ENCODE measurements around the gene APLP2. TPM values are rescaled to one million over a fixed set of nuclear protein-coding genes. Genes with fewer than 3 reads are reported as not detected.

The APLP2 gene
- total RNA-seq, 1 experiment from 2014 or later, result 2,076 TPM

DNA sequence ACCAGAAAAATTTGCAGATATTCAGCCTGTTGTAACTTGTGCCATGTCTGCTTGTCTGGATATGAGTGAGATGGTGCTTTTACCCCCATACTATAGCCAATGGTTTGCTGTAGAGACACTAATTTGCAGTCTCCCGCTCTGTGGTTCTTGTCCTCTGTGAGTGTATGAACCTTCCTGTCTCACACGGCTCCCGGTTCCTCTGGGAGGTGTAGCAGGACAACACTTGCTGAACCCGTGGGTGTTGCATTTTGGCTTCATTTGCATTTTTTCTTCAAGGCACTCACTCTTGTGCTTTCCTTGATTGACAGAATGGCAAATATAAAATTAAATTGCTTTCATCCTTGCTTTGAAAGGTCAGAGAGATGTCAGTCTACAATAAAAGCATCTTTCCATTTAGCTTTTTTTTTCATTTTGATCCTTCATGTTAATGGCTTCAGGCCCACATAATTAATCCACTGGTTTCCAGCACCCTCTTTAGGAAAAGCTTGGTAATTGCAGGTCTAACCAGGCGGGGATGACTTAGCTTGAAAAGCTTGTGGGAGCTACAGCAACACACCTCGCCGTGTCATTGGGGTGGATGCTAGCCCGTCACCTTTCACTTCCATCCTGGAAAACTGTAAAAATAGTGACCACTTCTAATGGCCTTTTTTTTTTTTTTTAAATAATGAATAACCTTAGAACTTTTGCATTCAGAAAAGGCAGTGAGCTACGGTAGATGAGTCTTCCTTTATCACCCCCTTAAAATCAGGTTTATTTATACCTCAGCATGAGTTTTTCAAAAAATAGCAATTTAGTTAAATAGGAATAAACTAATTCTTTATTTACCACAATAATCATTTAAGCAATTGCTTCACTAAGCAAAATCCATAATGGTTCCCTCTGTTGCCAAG, 62.5 kb downstream of the APLP2 start:
- ChIA-PET POLR2A (interaction anchor here (0.6 to 1.1 kb wide), 8 partner anchors 14 to 211 kb away, joined by 3 to 9 read pairs (median 4); partner anchors contain the start of gene PRDM10), CTCF (interaction anchor here (0.5 to 5.2 kb wide), 52 partner anchors 8 to 365 kb away, joined by 3 to 73 read pairs (median 6); partner anchors contain the start of genes APLP2, NFRKB and PRDM10)
- DNase-seq, result peak; percentile 75 to 85
- Histone ChIP-seq H3K9me3 (no peaks in the 10 kb centered on the region), H3K36me3 (ENCODE audit: control insufficient read depth, insufficient read depth, low read length) (peaks cover 14% of the 10 kb centered on the region), H3K4me3 (ENCODE audit: low read depth, low read length) (no peak overlapping the region), H3K4me1 (peaks cover 18% of the 10 kb centered on the region), H3K27me3 (replicated peaks; ENCODE audit: control insufficient read depth, insufficient read depth, low read length) (no peaks in the 10 kb centered on the region)
- Mint-ChIP-seq H3K27ac (ENCODE audit: unreplicated experiment) (peak overlapping the region; percentile 45), H3K4me1 (ENCODE audit: low read depth, unreplicated experiment) (peaks cover 25% of the 10 kb centered on the region), H3K27me3 (ENCODE audit: insufficient read depth, unreplicated experiment) (no peaks in the 10 kb centered on the region), H3K36me3 (ENCODE audit: insufficient read depth, unreplicated experiment) (peaks cover 99% of the 10 kb centered on the region), H3K4me3 (ENCODE audit: unreplicated experiment) (no peak overlapping the region), H3K9me3 (ENCODE audit: unreplicated experiment) (no peaks in the 10 kb centered on the region)
- TF ChIP-seq, protein P1, sequence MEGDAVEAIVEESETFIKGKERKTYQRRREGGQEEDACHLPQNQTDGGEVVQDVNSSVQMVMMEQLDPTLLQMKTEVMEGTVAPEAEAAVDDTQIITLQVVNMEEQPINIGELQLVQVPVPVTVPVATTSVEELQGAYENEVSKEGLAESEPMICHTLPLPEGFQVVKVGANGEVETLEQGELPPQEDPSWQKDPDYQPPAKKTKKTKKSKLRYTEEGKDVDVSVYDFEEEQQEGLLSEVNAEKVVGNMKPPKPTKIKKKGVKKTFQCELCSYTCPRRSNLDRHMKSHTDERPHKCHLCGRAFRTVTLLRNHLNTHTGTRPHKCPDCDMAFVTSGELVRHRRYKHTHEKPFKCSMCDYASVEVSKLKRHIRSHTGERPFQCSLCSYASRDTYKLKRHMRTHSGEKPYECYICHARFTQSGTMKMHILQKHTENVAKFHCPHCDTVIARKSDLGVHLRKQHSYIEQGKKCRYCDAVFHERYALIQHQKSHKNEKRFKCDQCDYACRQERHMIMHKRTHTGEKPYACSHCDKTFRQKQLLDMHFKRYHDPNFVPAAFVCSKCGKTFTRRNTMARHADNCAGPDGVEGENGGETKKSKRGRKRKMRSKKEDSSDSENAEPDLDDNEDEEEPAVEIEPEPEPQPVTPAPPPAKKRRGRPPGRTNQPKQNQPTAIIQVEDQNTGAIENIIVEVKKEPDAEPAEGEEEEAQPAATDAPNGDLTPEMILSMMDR (IDR thresholded peaks at IDR 0.05; ENCODE audit: insufficient read depth in 1 of 2, low read depth in 1 of 2, low read length in 1 of 2, severe bottlenecking in 1 of 2, unreplicated experiment in 1 of 2), result peak; percentile 90 to 95
- intact Hi-C loops (cut with micrococcal nuclease; ENCODE audit: unreplicated experiment), result loop anchor here (1.0 to 5.0 kb wide), 7 partner anchors 14 to 345 kb away; no protein-coding TSS in a partner anchor
- no TSS peak for BruUV-seq (replicated peaks)

DNA sequence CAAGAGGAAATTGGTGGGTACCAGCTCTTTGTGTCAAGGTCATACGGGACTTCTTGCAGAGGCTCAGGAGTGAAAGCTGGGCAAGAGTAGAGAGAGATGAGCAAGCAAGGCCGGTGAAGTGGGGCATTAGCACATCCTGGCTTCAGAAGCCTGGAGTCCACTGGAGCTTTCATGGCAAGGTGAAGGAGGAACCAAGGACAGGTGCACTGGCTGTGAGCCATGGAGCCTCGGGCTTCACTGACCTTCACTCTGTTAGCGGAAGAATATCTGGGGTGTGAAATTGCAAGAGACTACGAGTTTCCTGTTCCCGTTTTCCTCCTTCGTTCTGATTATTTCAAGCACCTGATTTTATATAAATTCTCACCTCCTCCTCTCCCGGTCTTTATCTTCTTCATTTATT, 64.0 kb downstream of the APLP2 start:
- TF ChIP-seq, protein P1 (IDR thresholded peaks at IDR 0.05; ENCODE audit: insufficient read depth in 1 of 2, low read depth in 1 of 2, low read length in 1 of 2, severe bottlenecking in 1 of 2, unreplicated experiment in 1 of 2), result no peak
- H3K4me1 ChIP-seq, result peaks cover 4% of the 10 kb centered on the region; the same call in 1 of the 2 replicates
- Mint-ChIP-seq H3K27me3 (ENCODE audit: insufficient read depth, unreplicated experiment) (no peaks in the 10 kb centered on the region), H3K27ac (ENCODE audit: unreplicated experiment) (peak overlapping the region; percentile 40), H3K9me3 (ENCODE audit: unreplicated experiment) (no peaks in the 10 kb centered on the region), H3K36me3 (ENCODE audit: insufficient read depth, unreplicated experiment) (peaks cover 99% of the 10 kb centered on the region), H3K4me1 (ENCODE audit: low read depth, unreplicated experiment) (peaks cover 19% of the 10 kb centered on the region), H3K4me3 (ENCODE audit: unreplicated experiment) (no peak overlapping the region)
- H3K36me3 ChIP-seq (ENCODE audit: control insufficient read depth, insufficient read depth, low read length), result peaks cover 12% of the 10 kb centered on the region
- no peaks in the 10 kb centered on the region for H3K9me3 ChIP-seq
- ChIA-PET CTCF (interaction anchor here (0.6 to 5.2 kb wide), 4 partner anchors 12 to 209 kb away, joined by 3 to 73 read pairs (median 61); no protein-coding TSS in a partner anchor), POLR2A (interaction anchor here (0.5 kb wide), 1 partner anchor 53 kb away, joined by 8 read pairs; no protein-coding TSS in a partner anchor)
- no peak for DNase-seq
- no peaks in the 10 kb centered on the region for H3K27me3 ChIP-seq (replicated peaks; ENCODE audit: control insufficient read depth, insufficient read depth, low read length)
- no peak overlapping the region for H3K4me3 ChIP-seq (ENCODE audit: low read depth, low read length)
- intact Hi-C loops (cut with micrococcal nuclease; ENCODE audit: unreplicated experiment), result loop anchor here (5.0 kb wide), 1 partner anchor 346 kb away; no protein-coding TSS in a partner anchor
- BruUV-seq (replicated peaks), result no TSS peak

DNA sequence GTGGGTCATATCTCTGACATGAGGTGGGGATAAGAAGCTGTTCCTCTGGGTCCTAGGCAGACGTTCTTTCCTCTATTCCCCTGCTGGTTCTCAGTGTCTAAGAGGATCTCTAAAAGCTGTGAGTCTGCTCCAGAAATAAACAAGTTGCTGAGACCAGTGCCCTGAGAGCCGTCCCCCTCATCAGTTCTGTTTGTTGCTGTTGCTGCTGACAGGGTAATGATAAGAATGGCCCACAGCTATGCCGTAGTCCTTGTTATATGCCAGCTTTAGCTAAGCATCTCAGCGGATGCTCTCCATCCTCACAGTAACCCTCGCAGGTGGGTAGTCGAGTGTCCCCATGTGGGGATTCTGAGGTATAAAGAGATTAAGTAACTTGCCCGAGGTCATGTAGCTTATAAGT, 66.4 kb downstream of the APLP2 start:
- Mint-ChIP-seq H3K4me1 (ENCODE audit: low read depth, unreplicated experiment) (peaks cover 20% of the 10 kb centered on the region), H3K4me3 (ENCODE audit: unreplicated experiment) (no peak overlapping the region), H3K9me3 (ENCODE audit: unreplicated experiment) (no peaks in the 10 kb centered on the region), H3K36me3 (ENCODE audit: insufficient read depth, unreplicated experiment) (peaks cover 100% of the 10 kb centered on the region), H3K27ac (ENCODE audit: unreplicated experiment) (peak overlapping the region; percentile 40), H3K27me3 (ENCODE audit: insufficient read depth, unreplicated experiment) (no peaks in the 10 kb centered on the region)
- CTCF ChIA-PET, result interaction anchor here (2.5 kb wide), 1 partner anchor 10 kb away, joined by 9 read pairs; no protein-coding TSS in a partner anchor
- DNase-seq, result no peak
- Histone ChIP-seq H3K4me1 (no peaks in the 10 kb centered on the region), H3K36me3 (ENCODE audit: control insufficient read depth, insufficient read depth, low read length) (peaks cover 20% of the 10 kb centered on the region), H3K9me3 (no peaks in the 10 kb centered on the region), H3K4me3 (ENCODE audit: low read depth, low read length) (no peak overlapping the region), H3K27me3 (replicated peaks; ENCODE audit: control insufficient read depth, insufficient read depth, low read length) (no peaks in the 10 kb centered on the region)
- TF ChIP-seq, protein P1 (IDR thresholded peaks at IDR 0.05; ENCODE audit: insufficient read depth in 1 of 2, low read depth in 1 of 2, low read length in 1 of 2, severe bottlenecking in 1 of 2, unreplicated experiment in 1 of 2), result no peak
- no TSS peak for BruUV-seq (replicated peaks)
- intact Hi-C loops (cut with micrococcal nuclease; ENCODE audit: unreplicated experiment), result no loop called here
- POLR2A ChIA-PET, result no interaction called here
